ENCODE data around the gene NKX6-1.

GRCh38 chr4:84498935-84499623 lies at the start of gene NKX6-1:
- TF ChIP-seq POLR2A (IDR thresholded peaks at IDR 0.05): peak in 2 of 4 donors; percentile 56 to 83
- TF ChIP-seq CTCF (IDR thresholded peaks at IDR 0.05): no peak

Measured in esophagus squamous epithelium (tissue), 4 donors.